Measurements from ENCODE around the gene GATAD2A.

DNA sequence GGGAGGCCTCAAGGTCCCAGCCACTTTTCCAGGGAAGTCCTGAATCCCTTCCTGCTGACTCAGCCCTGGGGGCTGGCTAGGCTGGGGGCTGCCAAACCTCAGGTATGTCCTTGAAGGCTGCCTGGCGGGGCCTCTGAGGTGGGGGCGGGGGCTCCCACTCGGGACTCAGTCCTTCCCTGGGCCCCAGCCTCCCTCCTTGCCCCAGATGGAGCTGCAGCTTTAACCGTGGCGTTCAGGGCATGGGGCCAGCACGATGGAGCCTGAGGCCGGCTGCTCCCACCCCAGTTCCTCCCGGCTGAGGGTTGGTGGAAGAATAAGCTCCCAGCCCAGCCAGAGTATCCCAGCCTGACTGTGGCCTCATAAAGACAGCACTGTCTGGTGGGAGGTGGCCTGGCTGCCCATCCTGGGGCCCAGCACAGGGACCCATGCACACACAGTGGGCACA is 145.0 kb downstream of the GATAD2A start:
- TF ChIP-seq, protein P1, sequence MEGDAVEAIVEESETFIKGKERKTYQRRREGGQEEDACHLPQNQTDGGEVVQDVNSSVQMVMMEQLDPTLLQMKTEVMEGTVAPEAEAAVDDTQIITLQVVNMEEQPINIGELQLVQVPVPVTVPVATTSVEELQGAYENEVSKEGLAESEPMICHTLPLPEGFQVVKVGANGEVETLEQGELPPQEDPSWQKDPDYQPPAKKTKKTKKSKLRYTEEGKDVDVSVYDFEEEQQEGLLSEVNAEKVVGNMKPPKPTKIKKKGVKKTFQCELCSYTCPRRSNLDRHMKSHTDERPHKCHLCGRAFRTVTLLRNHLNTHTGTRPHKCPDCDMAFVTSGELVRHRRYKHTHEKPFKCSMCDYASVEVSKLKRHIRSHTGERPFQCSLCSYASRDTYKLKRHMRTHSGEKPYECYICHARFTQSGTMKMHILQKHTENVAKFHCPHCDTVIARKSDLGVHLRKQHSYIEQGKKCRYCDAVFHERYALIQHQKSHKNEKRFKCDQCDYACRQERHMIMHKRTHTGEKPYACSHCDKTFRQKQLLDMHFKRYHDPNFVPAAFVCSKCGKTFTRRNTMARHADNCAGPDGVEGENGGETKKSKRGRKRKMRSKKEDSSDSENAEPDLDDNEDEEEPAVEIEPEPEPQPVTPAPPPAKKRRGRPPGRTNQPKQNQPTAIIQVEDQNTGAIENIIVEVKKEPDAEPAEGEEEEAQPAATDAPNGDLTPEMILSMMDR (IDR thresholded peaks at IDR 0.05), result no peak
- no peak for TF ChIP-seq POLR2AphosphoS5 (IDR thresholded peaks at IDR 0.05)

Measured in stomach (tissue), 4 donors.